ENCODE data around the gene PSMA4.

DNA sequence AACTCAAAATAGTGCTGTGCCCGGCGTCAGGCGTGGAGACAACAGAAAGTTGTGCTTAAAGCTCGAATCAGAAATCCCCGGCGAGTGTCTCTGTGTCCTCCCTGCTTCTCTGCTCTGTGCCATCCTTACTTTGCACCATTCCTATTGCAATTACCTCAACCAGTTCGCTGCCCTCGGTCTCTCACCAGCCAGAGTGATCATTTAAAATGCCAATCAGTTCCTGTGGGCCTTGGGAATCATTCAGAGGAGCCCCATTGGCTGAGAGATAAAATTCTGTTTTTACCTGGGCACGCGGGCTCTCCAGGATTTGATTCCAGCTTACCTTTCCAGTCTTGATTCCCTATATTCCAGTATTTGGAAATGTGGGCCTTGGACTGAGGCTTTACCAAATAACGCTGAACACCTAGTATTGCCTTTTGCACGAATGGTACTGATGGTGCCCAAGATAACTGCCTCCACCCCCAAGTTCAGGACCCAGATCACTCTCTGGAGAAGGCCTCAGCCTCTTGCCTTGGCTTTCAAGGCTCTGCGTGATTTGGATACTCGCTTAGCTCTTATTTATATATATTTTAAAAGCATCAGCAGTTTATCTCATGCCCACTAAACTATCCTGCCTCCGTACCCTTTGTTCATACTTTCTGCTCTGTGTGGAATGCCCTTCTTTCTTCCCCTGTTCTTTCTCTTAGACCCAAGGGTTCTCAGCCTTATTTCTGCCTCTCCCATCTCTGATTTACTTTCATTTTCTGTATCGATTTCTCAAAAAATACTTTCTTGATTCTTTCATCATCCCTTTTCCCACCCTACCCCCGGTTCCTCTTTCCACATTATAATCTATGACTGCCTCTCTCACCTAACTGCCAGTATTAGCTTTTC, 863 bp downstream of the PSMA4 start:
- TF ChIP-seq CTCF (IDR thresholded peaks at IDR 0.05) (no peak), FOXM1 (IDR thresholded peaks at IDR 0.05; ENCODE audit: low read depth) (no peak), POLR2AphosphoS5 (IDR thresholded peaks at IDR 0.05; ENCODE audit: low read depth, low read length) (no peak), GATA2 (CRISPR knock-in tag; IDR thresholded peaks at IDR 0.05) (no peak), TAF1 (IDR thresholded peaks at IDR 0.05; ENCODE audit: borderline replicate concordance, low read depth, low read length) (no peak), GABPA (IDR thresholded peaks at IDR 0.05; ENCODE audit: low read depth) (no peak), RXRA (IDR thresholded peaks at IDR 0.05; ENCODE audit: borderline replicate concordance, low read depth) (no peak), ZBTB33 (IDR thresholded peaks at IDR 0.05; ENCODE audit: borderline replicate concordance, low read depth) (no peak), SMC3 (IDR thresholded peaks at IDR 0.05; ENCODE audit: low read depth, low read length) (no peak)

Data from SK-N-SH (cell line).